GM18505 (cell line): Measurements from ENCODE around the gene GRID1.
"Not testable (repeated sequence)": the region's sequence is repeated elsewhere in the genome, so short reads cannot be mapped to it uniquely, and the experiment has no call there.

Experiments used
- ATAC-seq: cut with Tn5 transposase; IDR thresholded peaks from one replicate; pipeline ENCODE4 v1.9.1; 2021; ENCODE audit not compliant: unreplicated experiment
- POLR2A ChIP-seq: IDR thresholded peaks from 4 replicates; pipeline ENCODE4 v1.6.1; 2011; ENCODE audit warnings: borderline replicate concordance; ENCODE audit not compliant: insufficient read depth, insufficient read length; ENCODE audit errors: extremely low read depth

The GRID1 gene

GRCh38 chr10:86091216-86091615, 275.4 kb downstream of the GRID1 start:
- no peak for TF ChIP-seq POLR2A
- ATAC-seq = no peak

DNA sequence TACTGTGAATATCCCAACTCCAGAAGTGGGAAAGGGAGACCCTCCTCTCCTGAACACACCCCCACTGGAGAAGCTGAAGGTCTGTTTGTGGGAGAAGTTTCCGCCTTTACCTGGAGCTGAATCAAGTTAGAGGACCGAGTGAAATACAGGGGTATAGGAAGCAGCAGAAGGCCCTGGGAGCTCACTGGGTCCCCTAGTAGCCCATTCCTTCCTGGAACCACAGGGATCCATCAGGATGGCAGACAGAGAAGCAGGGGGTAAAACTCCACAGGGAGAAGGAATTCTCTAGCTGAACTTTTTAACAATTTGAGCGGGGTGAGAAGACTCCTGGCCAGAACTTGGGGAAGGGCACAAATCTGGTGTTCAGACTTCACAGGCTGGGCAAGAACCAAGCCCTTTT, 275.8 kb downstream of the GRID1 start:
- no peak for ATAC-seq
- no peak for TF ChIP-seq POLR2A

GRCh38 chr10:86087716-86088115, 278.9 kb downstream of the GRID1 start:
- ATAC-seq = no peak
- no peak for TF ChIP-seq POLR2A

- TF ChIP-seq POLR2A = no peak
- ATAC-seq = no peak
Observed at GRCh38 chr10:86086418-86086817, 280.2 kb downstream of the GRID1 start.

DNA sequence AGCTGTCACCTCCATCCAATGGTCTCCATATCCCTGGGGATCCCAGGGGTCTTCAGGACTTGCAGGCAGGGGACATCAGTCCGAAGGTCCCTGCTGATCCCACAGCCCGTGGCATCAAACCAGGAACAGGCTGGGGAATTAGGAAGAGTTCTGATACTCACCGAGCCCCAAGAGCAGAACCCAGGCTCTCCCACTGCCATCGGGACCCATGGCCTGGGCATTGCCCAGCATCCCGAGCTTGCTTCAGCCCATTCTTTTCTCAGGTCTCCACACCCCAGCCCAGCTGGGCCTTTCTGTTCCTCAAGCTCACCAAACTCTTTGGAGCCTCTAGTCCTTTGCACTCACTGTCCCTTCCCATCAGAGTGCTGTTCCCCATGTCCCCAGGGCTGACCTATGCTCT, 280.9 kb downstream of the GRID1 start:
- no peak for ATAC-seq
- no peak for TF ChIP-seq POLR2A

GRCh38 chr10:86085136-86085535, 281.5 kb downstream of the GRID1 start:
- ATAC-seq = no peak
- no peak for TF ChIP-seq POLR2A

- TF ChIP-seq POLR2A = no peak
- ATAC-seq = no peak
Observed at GRCh38 chr10:86084585-86084984, 282.0 kb downstream of the GRID1 start.

GRCh38 chr10:86083664-86084175, 282.9 kb downstream of the GRID1 start:
- no peak for TF ChIP-seq POLR2A
- no peak for ATAC-seq

GRCh38 chr10:86083206-86083605, 283.4 kb downstream of the GRID1 start:
- TF ChIP-seq POLR2A = no peak
- ATAC-seq = no peak

- no peak for ATAC-seq
- TF ChIP-seq POLR2A = no peak
Observed at GRCh38 chr10:86082556-86082955, 284.0 kb downstream of the GRID1 start.

DNA sequence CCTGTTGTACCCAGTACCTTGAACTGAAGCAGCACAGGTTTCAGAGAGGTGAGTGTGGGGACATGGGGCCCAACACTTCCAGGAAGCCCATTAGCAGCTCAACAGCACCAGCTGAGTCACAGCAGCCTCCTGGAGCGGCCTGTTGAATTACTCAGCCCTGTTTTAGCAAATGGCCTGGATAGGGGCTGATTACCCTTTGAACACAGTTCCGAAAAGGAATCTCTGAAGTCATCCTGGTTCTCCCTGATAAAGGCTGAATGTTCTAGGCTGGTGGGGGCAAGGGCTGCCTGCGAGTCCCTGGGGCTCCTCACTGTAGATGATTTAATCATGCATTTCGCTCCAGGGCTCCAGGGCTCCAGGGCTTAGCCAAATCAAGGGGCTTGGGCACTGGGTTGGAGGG, 287.5 kb downstream of the GRID1 start:
- no peak for ATAC-seq

GRCh38 chr10:86078639-86079035, 288.0 kb downstream of the GRID1 start:
- no peak for TF ChIP-seq POLR2A
- no peak for ATAC-seq

More for the DNA sequence above, 287.5 kb downstream of the GRID1 start:
- no peak for TF ChIP-seq POLR2A

DNA sequence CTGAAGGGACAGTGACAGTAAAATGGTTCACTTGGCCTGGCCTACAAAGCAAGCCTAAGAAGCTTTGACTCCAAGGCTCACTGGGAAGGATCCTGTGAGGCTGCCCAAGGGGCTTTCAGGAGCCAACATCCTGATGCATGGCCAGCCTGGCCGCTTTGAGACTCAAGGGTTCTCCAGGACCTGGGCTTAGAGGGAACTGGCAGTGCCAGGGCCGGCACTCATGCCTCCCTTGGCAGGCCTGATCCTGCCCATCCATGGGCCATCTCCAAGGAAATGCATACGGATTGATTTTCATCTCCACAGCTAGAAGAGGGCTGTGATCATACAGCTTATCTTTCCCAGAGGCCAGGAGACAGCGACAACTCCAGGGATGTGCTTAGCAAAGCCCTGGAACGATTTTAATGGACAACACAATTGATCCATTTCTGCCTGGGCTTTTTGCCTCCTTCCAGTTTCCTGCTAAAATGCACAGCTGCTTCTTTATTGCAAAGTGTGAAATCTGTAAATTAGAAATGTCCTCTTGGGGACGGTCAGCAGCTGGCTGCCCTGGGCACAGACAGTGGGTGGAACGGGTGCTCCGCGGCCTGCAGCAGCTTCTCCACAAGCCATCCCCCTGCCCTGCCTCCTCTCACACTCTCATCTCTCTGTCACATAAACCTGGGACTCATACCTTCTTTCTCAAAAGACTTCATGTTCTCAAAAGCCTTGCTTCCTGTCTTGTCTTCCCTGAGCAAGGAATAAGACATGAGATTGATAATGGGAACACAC, 288.5 kb downstream of the GRID1 start:
- TF ChIP-seq POLR2A = no peak
- ATAC-seq = no peak

GRCh38 chr10:86077271-86077670, 289.3 kb downstream of the GRID1 start:
- ATAC-seq = no peak

DNA sequence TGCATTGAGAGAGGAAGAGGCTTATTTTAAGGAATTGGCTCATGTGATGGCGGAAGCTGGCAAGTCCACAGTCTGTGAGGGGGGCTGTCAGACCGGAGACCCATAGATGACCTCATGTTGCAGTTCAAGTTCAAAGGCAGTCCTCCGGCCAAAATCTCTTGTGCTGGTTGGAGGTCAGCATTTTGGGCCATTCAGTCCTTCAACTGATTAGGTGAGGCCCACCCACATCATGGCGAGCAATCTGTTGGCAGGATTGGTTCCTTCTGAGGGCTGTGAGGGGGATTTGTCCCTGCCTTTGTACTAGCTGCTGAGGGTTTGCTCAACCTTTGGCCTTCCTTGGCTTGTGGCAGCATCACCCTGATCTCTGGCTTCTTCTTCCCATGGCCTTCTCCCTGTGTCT, 290.1 kb downstream of the GRID1 start:
- ATAC-seq = not testable (repeated sequence)

More at GRCh38 chr10:86077271-86077670, 289.3 kb downstream of the GRID1 start:
- TF ChIP-seq POLR2A = no peak
